ENCODE data around the gene SNX33. TPM values are rescaled to one million over a fixed set of nuclear protein-coding genes. Genes with fewer than 3 reads are reported as not detected.
"Not testable (repeated sequence)": the region's sequence is repeated elsewhere in the genome, so short reads cannot be mapped to it uniquely, and the experiment has no call there.

The SNX33 gene
- total and polyA plus RNA-seq, 2 of the 13 experiments (the other 11 are each of a cell fraction or from before 2014, with no cell fraction given): 11.0 to 11.6 TPM

GRCh38 chr15:75705375-75705774 lies 57.7 kb downstream of the SNX33 start:
- H3K27ac ChIP-seq (ENCODE audit: extremely low read length, insufficient read depth, low read length); H3K4me3 ChIP-seq (replicated peaks in 1 of 3; ENCODE audit: insufficient read depth in 1 of 3, low read depth in 2 of 3, low read length in 3 of 3); H3K9ac ChIP-seq (ENCODE audit: insufficient read depth, low read depth, low read length); H3K4me1 ChIP-seq (ENCODE audit: insufficient read depth, low read length); CTCF ChIA-PET (ENCODE audit: low intra/inter-chr PET ratio, low total read pairs); BruUV-seq (replicated peaks); H3K9me3 ChIP-seq (ENCODE audit: low read length); ATAC-seq; DNase-seq (ENCODE audit: low spot score); in situ Hi-C loops (cut with HindIII; ENCODE audit: extremely low pct_ligation_motif_present, low pct_unique_long_range_greater_than_20kb); intact Hi-C loops (cut with micrococcal nuclease; ENCODE audit: unreplicated experiment); H2AFZ ChIP-seq (ENCODE audit: low read length); H3K79me2 ChIP-seq (ENCODE audit: insufficient read depth, low read length); H3K4me2 ChIP-seq (ENCODE audit: low read depth, low read length); H3K36me3 ChIP-seq (replicated peaks in 1 of 2; ENCODE audit: control insufficient read depth in 1 of 2, insufficient read depth in 2 of 2, low read length in 2 of 2); POLR2A ChIA-PET; FAIRE-seq; H4K20me1 ChIP-seq (ENCODE audit: insufficient read depth, low read length): not testable (repeated sequence)
- WGBS (ENCODE audit: low lambda C conversion rate): 29% methylated on average over 3 of the region's 5 CpGs
- peak; percentile 66 for TF ChIP-seq ZNF629 (CRISPR knock-in tag; conservative IDR thresholded peaks at IDR 0.05)
- peaks cover 4 to 30% of the 10 kb centered on the region in 2 experiments for H3K27me3 ChIP-seq (ENCODE audit: control insufficient read depth in 1 of 2, insufficient read depth in 2 of 2, low read length in 2 of 2)

GRCh38 chr15:75705854-75706681 lies 58.4 kb downstream of the SNX33 start:
- no peak overlapping the region for H3K9ac ChIP-seq (ENCODE audit: insufficient read depth, low read depth, low read length)
- H3K36me3 ChIP-seq (replicated peaks in 1 of 2; ENCODE audit: control insufficient read depth in 1 of 2, insufficient read depth in 2 of 2, low read length in 2 of 2): no peaks in the 10 kb centered on the region
- no peak overlapping the region for H2AFZ ChIP-seq (ENCODE audit: low read length)
- no peak for FAIRE-seq
- H3K4me1 ChIP-seq (ENCODE audit: insufficient read depth, low read length): no peaks in the 10 kb centered on the region
- H3K4me3 ChIP-seq (replicated peaks in 1 of 3; ENCODE audit: insufficient read depth in 1 of 3, low read depth in 2 of 3, low read length in 3 of 3): no peak overlapping the region
- no peaks in the 10 kb centered on the region for H3K9me3 ChIP-seq (ENCODE audit: low read length)
- no peak overlapping the region for H3K27ac ChIP-seq (ENCODE audit: extremely low read length, insufficient read depth, low read length)
- peaks cover 4 to 24% of the 10 kb centered on the region in 2 experiments for H3K27me3 ChIP-seq (ENCODE audit: control insufficient read depth in 1 of 2, insufficient read depth in 2 of 2, low read length in 2 of 2)
- in situ Hi-C loops (cut with HindIII; ENCODE audit: extremely low pct_ligation_motif_present, low pct_unique_long_range_greater_than_20kb) (no loop called here), intact Hi-C loops (cut with micrococcal nuclease; ENCODE audit: unreplicated experiment) (no loop called here)
- no TSS peak for BruUV-seq (replicated peaks)
- 43% methylated on average over 9 of the region's 14 CpGs for WGBS (ENCODE audit: low lambda C conversion rate)
- no peak for TF ChIP-seq ZNF749 (CRISPR knock-in tag; IDR thresholded peaks at IDR 0.05; ENCODE audit: borderline replicate concordance)
- no peak for TF ChIP-seq MXD1 (CRISPR knock-in tag; IDR thresholded peaks at IDR 0.05)
- H3K79me2 ChIP-seq (ENCODE audit: insufficient read depth, low read length): no peaks in the 10 kb centered on the region
- H3K4me2 ChIP-seq (ENCODE audit: low read depth, low read length): no peak overlapping the region
- H4K20me1 ChIP-seq (ENCODE audit: insufficient read depth, low read length): no peaks in the 10 kb centered on the region
- CTCF ChIA-PET (ENCODE audit: low intra/inter-chr PET ratio, low total read pairs): interaction anchor here (0.6 kb wide), 1 partner anchor 150 kb away, joined by 3 read pairs; no protein-coding TSS in a partner anchor
- DNase-seq (ENCODE audit: low spot score): no peak
- POLR2A ChIA-PET: no interaction called here
- ATAC-seq: 0 out of 3 replicates have a peak, but pooled peaks have one; percentile 9
